Osteoblast (primary cell): Measurements from ENCODE around the gene PPP3R1. TPM values are rescaled to one million over a fixed set of nuclear protein-coding genes. Genes with fewer than 3 reads are reported as not detected.

Experiments
- DNase-seq: peaks from one replicate; pipeline ENCODE4 v3.0.0; 2011; ENCODE audit warnings: low spot score, mixed read lengths; ENCODE audit not compliant: insufficient read length; ENCODE audit errors: missing footprints
- H2AFZ ChIP-seq: 2 replicates; pipeline ENCODE4 v1.6.0; 2011; ENCODE audit warnings: mild to moderate bottlenecking, low read length
- H3K27ac ChIP-seq: 2 replicates; pipeline ENCODE4 v1.5.1; 2011; ENCODE audit warnings: mild to moderate bottlenecking, low read depth, low read length, moderate library complexity
- H3K27me3 ChIP-seq: 2 replicates; pipeline ENCODE4 v1.6.0; 2012; ENCODE audit warnings: mild to moderate bottlenecking, control low read depth, inconsistent platforms, low read length, moderate library complexity; ENCODE audit not compliant: insufficient read depth
- H3K36me3 ChIP-seq: 2 replicates; pipeline ENCODE4 v1.5.1; 2011; ENCODE audit warnings: mild to moderate bottlenecking, low read length, control low read depth, moderate library complexity; ENCODE audit not compliant: insufficient read depth
- H3K4me1 ChIP-seq: 2 replicates; pipeline ENCODE4 v1.5.1; 2011; ENCODE audit warnings: mild to moderate bottlenecking, low read length, control low read depth, moderate library complexity; ENCODE audit not compliant: insufficient read depth
- H3K4me2 ChIP-seq: 2 replicates; pipeline ENCODE4 v1.6.0; 2011; ENCODE audit warnings: mild to moderate bottlenecking, low read length; ENCODE audit not compliant: insufficient read depth
- H3K4me3 ChIP-seq: fragments of 200-600 bp; sonication (generic); 3 replicates; pipeline ENCODE4 v1.5.1; 2012; ENCODE audit warnings: mild to moderate bottlenecking, low read length, inconsistent platforms; ENCODE audit not compliant: insufficient read depth
- H3K79me2 ChIP-seq: 2 replicates; pipeline ENCODE4 v1.6.0; 2012; ENCODE audit warnings: mild to moderate bottlenecking, low read length, control low read depth, inconsistent platforms; ENCODE audit not compliant: insufficient read depth
- H3K9me3 ChIP-seq: 2 replicates; pipeline ENCODE4 v1.5.1; 2011; ENCODE audit warnings: low read depth, low read length, control low read depth
- H4K20me1 ChIP-seq: 2 replicates; pipeline ENCODE4 v1.6.0; 2012; ENCODE audit warnings: mild to moderate bottlenecking, low read length, control low read depth; ENCODE audit not compliant: insufficient read depth
- CTCF ChIP-seq: IDR thresholded peaks from 2 replicates; pipeline ENCODE4 v1.5.1; 2011; ENCODE audit warnings: mild to moderate bottlenecking, low read depth, low read length, moderate library complexity; ENCODE audit errors: extremely low read depth
- total RNA-seq: library from RNA; depleted of rRNA; stranded (reverse); fragments of >200 nt; gene quantifications from 2 replicates; pipeline ENCODE4 v1.2.3, GENCODE V29; 2012

PPP3R1 gene
- total RNA-seq, 1 donor: 29.7 TPM

- no peak overlapping the region for H3K4me2 ChIP-seq
- H3K4me1 ChIP-seq: no peaks in the 10 kb centered on the region
- H3K27me3 ChIP-seq: no peaks in the 10 kb centered on the region
- no peaks in the 10 kb centered on the region for H3K36me3 ChIP-seq
- no peaks in the 10 kb centered on the region for H3K9me3 ChIP-seq
- no peak for TF ChIP-seq CTCF
- H3K27ac ChIP-seq: no peak overlapping the region
- H4K20me1 ChIP-seq: no peaks in the 10 kb centered on the region
- H2AFZ ChIP-seq: no peak overlapping the region
- no peaks in the 10 kb centered on the region for H3K79me2 ChIP-seq
- DNase-seq: no peak
- H3K4me3 ChIP-seq: no peak overlapping the region
Observed at GRCh38 chr2:68266655-68267054, 14.3 kb upstream of the PPP3R1 start.

- Histone ChIP-seq H3K4me2 (no peak overlapping the region), H3K27me3 (no peaks in the 10 kb centered on the region), H3K27ac (no peak overlapping the region), H3K4me1 (peaks cover 10% of the 10 kb centered on the region), H3K4me3 (no peak overlapping the region), H4K20me1 (no peaks in the 10 kb centered on the region), H2AFZ (no peak overlapping the region), H3K36me3 (no peaks in the 10 kb centered on the region), H3K9me3 (no peaks in the 10 kb centered on the region), H3K79me2 (no peaks in the 10 kb centered on the region)
- DNase-seq: no peak
- TF ChIP-seq CTCF: no peak
Observed at GRCh38 chr2:68263632-68264031, 11.3 kb upstream of the PPP3R1 start.

- Histone ChIP-seq H3K4me1 (peaks cover 24% of the 10 kb centered on the region), H3K36me3 (no peaks in the 10 kb centered on the region), H3K27me3 (no peaks in the 10 kb centered on the region), H3K4me3 (peak overlapping the region; percentile 47), H3K4me2 (peak overlapping the region; percentile 75), H4K20me1 (no peaks in the 10 kb centered on the region), H3K9me3 (no peaks in the 10 kb centered on the region), H3K79me2 (peaks cover 21% of the 10 kb centered on the region), H2AFZ (no peak overlapping the region), H3K27ac (peak overlapping the region; percentile 72)
- no peak for TF ChIP-seq CTCF
- DNase-seq: peak; percentile 78
Observed at GRCh38 chr2:68258851-68259250, 6.5 kb upstream of the PPP3R1 start.

GRCh38 chr2:68256093-68256450 is 3.7 kb upstream of the PPP3R1 start:
- Histone ChIP-seq H3K79me2 (peaks cover 31% of the 10 kb centered on the region), H4K20me1 (peaks cover 4% of the 10 kb centered on the region), H3K9me3 (no peaks in the 10 kb centered on the region), H3K4me1 (peaks cover 25% of the 10 kb centered on the region), H3K4me2 (peak overlapping the region; percentile 30), H3K27ac (peak overlapping the region; percentile 20), H3K4me3 (no peak overlapping the region), H3K36me3 (no peaks in the 10 kb centered on the region), H3K27me3 (no peaks in the 10 kb centered on the region), H2AFZ (no peak overlapping the region)
- DNase-seq: peak; percentile 84
- TF ChIP-seq CTCF: no peak
